ENCODE results near the gene SLC12A6. TPM values are rescaled to one million over a fixed set of nuclear protein-coding genes. Genes with fewer than 3 reads are reported as not detected.

Gene SLC12A6
- total and polyA plus RNA-seq, 2 of the 13 experiments (the other 11 are each of a cell fraction or from before 2014, with no cell fraction given) = 15.2 to 30.1 TPM

GRCh38 chr15:34336231-34336990, 1.2 kb downstream of the SLC12A6 start (continued):
- TF ChIP-seq ZBTB40 (IDR thresholded peaks at IDR 0.05) (no peak), ZBTB40 (CRISPR knock-in tag; IDR thresholded peaks at IDR 0.05) (no peak)
- TF ChIP-seq, protein P1, sequence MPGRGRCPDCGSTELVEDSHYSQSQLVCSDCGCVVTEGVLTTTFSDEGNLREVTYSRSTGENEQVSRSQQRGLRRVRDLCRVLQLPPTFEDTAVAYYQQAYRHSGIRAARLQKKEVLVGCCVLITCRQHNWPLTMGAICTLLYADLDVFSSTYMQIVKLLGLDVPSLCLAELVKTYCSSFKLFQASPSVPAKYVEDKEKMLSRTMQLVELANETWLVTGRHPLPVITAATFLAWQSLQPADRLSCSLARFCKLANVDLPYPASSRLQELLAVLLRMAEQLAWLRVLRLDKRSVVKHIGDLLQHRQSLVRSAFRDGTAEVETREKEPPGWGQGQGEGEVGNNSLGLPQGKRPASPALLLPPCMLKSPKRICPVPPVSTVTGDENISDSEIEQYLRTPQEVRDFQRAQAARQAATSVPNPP (CRISPR knock-in tag; IDR thresholded peaks at IDR 0.05) = no peak
- TF ChIP-seq, protein P2, sequence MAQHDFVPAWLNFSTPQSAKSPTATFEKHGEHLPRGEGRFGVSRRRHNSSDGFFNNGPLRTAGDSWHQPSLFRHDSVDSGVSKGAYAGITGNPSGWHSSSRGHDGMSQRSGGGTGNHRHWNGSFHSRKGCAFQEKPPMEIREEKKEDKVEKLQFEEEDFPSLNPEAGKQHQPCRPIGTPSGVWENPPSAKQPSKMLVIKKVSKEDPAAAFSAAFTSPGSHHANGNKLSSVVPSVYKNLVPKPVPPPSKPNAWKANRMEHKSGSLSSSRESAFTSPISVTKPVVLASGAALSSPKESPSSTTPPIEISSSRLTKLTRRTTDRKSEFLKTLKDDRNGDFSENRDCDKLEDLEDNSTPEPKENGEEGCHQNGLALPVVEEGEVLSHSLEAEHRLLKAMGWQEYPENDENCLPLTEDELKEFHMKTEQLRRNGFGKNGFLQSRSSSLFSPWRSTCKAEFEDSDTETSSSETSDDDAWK (CRISPR knock-in tag; IDR thresholded peaks at IDR 0.05) = no peak

All from HepG2 (cell line).